Heart left ventricle (tissue), 16 donors: Measurements from ENCODE around the gene MKRN2. TPM values are rescaled to one million over a fixed set of nuclear protein-coding genes. Genes with fewer than 3 reads are reported as not detected.

ENCODE experiments used
- ATAC-seq, 4 donors: fragments of 200-7000 bp; cut with Tn5 transposase; one replicate each; pipeline ENCODE4 v1.9.1; 2020 to 2022; ENCODE audit warnings: moderate library complexity in 4 of 4, mild to moderate bottlenecking in 3 of 4, moderate number of reproducible peaks in 1 of 4
- DNase-seq, 5 donors: peaks; one replicate each; pipeline ENCODE4 v3.0.0-alpha.2; 2020
- H3K27ac ChIP-seq, 12 donors: fragments of 200-600 bp; sonication (generic) in 4 of 12; one replicate each; pipeline versions ENCODE4 v1.5.0 to v1.8.0; 2016 to 2022; ENCODE audit warnings: mild to moderate bottlenecking in 2 of 12
- H3K27me3 ChIP-seq, 9 donors: fragments of 200-600 bp; sonication (generic) in 2 of 9; one replicate each; pipeline versions ENCODE4 v1.5.1 to v1.8.0; 2016 to 2022; ENCODE audit warnings: mild to moderate bottlenecking in 3 of 9
- H3K36me3 ChIP-seq, 9 donors: fragments of 200-600 bp; sonication (generic) in 2 of 9; one replicate each; pipeline versions ENCODE4 v1.5.0 to v1.8.0; 2018 to 2022; ENCODE audit warnings: mild to moderate bottlenecking in 2 of 9
- H3K4me1 ChIP-seq, 12 donors: fragments of 200-600 bp; sonication (generic) in 4 of 12; one replicate each; pipeline versions ENCODE4 v1.5.0 to v1.8.0; 2016 to 2022; ENCODE audit warnings: mild to moderate bottlenecking in 3 of 12
- H3K4me3 ChIP-seq, 12 donors: fragments of 200-600 bp; sonication (generic) in 4 of 12; one replicate each; pipeline versions ENCODE4 v1.5.0 to v1.8.0; 2017 to 2022; ENCODE audit warnings: mild to moderate bottlenecking in 9 of 12, moderate library complexity in 4 of 12
- H3K9me3 ChIP-seq, 12 donors: fragments of 200-600 bp; sonication (generic) in 4 of 12; one replicate each; pipeline versions ENCODE4 v1.5.0 to v1.8.0; 2016 to 2022; ENCODE audit warnings: mild to moderate bottlenecking in 1 of 12
- CTCF ChIP-seq, 12 donors: fragments of 200-600 bp; sonication (generic) in 4 of 12; IDR thresholded peaks; one replicate each; pipeline versions ENCODE4 v1.5.0 to v1.8.0; 2018 to 2022; ENCODE audit warnings: antibody characterized with exemption in 12 of 12, mild to moderate bottlenecking in 5 of 12
- POLR2A ChIP-seq, 2 donors: fragments of 450-650 bp; IDR thresholded peaks; one replicate each; pipeline ENCODE4 v1.6.1; 2017; ENCODE audit warnings: antibody characterized with exemption in 2 of 2, mild to moderate bottlenecking in 2 of 2, moderate library complexity in 2 of 2
- WGBS, 4 donors: extraction: QIAGEN DNeasy Blood & Tissue Kit in 2 of 4; methylation state at CpG; one replicate each; pipeline versions ENCODE4 v1.1.5 to v1.1.7; 2013 to 2018; 5-methylcytosine and 5-hydroxymethylcytosine counted together
- intact Hi-C, 10 donors: fragments of 100-400 bp; cut with DNase I; formaldehyde crosslinking; loops; one replicate each; pipeline versions ENCODE4 v1.11.1 to v1.14.2; 2022
- long read RNA-seq, 3 donors: library from polyadenylated mRNA; unstranded; transcript quantifications; one replicate each; pipeline ENCODE4 v2.0.0, GENCODE V29; 2020 to 2021
- polyA plus RNA-seq, 2 donors: library from polyadenylated mRNA; stranded (reverse); fragments of 200-250 nt; gene quantifications; one replicate each; pipeline ENCODE4 v1.2.3, GENCODE V29; 2013
- total RNA-seq, 9 donors: library from RNA; depleted of rRNA in 2 of 9; stranded (reverse); fragments of >200 nt in 2 of 9; fragmentation: NEBNext Ultra II Directional in 3 of 9; extraction: Animal tissue kit (Norgen Biotek cat#: 25700) in 3 of 9; gene quantifications; one replicate each; pipeline versions ENCODE4 v1.1.0 to v1.2.4, GENCODE V29; 2016 to 2023
- donor health status: ischemic (EF 13 %, LVEDD 7.1; RV severe dilation, severe dysfunction).
- donor health status: healthy with polysubstance abuse.
- donor health status: DM: no; HTN: yes; CAD: no.
- donor health status: DM: no; HTN: no; CAD: no.
- donor health status: ischemic (EF 25% LVEDD 6.9; RV normal size, moderate dysfunction).
- donor health status: ischemic (EF 25% LVEDD 5.7; RV mildly dilated, moderate dysfunction).
- donor health status: healthy.
- donor health status: DM: yes; HTN: yes; CAD: no.
- donor health status: ischemic (EF 35%, LVEDD 5.7; RV mildly dilated, moderate dysfunction).
- donor health status: nonischemic (EF 11% LVEDD 7.7; RV severe dilation, severe dysfunction).
- donor health status: DM: yes; HTN: yes; CAD: no.
- donor health status: PGD.
- donor health status: ischemic (EF 29% LVEDD 5.4; RV normal size, mild dysfunction).
- donor health status: nonischemic (EF 23%, LVEDD 6.1; RV moderate dilation, normal function).

MKRN2 gene, protein sequence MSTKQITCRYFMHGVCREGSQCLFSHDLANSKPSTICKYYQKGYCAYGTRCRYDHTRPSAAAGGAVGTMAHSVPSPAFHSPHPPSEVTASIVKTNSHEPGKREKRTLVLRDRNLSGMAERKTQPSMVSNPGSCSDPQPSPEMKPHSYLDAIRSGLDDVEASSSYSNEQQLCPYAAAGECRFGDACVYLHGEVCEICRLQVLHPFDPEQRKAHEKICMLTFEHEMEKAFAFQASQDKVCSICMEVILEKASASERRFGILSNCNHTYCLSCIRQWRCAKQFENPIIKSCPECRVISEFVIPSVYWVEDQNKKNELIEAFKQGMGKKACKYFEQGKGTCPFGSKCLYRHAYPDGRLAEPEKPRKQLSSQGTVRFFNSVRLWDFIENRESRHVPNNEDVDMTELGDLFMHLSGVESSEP
- total RNA-seq (10 to 100 TPM; 27.6 to 42.2 (median 32.9) TPM), polyA plus RNA-seq (10 to 100 TPM; 23.2 to 33.9 TPM)
- long read RNA-seq, donor 1, transcript MKRN2-201 (8 exons, 2,848 nt) = major isoform, 79 of 101 reads
- long read RNA-seq, donor 1, partial matches to known transcripts = 13 of 101 reads
- long read RNA-seq, donor 1, other reads (novel, unspliced or antisense) = 8 of 101 reads
- long read RNA-seq, donor 2, transcript MKRN2-201 (8 exons, 2,848 nt) = major isoform, 248 of 304 reads
- long read RNA-seq, donor 2, transcript MKRN2-202 (7 exons, 1,436 nt) = minor isoform, 8 of 304 reads
- long read RNA-seq, donor 2, partial matches to known transcripts = 26 of 304 reads
- long read RNA-seq, donor 2, other reads (novel, unspliced or antisense) = 22 of 304 reads
- long read RNA-seq, donor 3, transcript MKRN2-201 (8 exons, 2,848 nt) = major isoform, 48 of 62 reads
- long read RNA-seq, donor 3, partial matches to known transcripts = 2 of 62 reads
- long read RNA-seq, donor 3, other reads (novel, unspliced or antisense) = 8 of 62 reads

DNA sequence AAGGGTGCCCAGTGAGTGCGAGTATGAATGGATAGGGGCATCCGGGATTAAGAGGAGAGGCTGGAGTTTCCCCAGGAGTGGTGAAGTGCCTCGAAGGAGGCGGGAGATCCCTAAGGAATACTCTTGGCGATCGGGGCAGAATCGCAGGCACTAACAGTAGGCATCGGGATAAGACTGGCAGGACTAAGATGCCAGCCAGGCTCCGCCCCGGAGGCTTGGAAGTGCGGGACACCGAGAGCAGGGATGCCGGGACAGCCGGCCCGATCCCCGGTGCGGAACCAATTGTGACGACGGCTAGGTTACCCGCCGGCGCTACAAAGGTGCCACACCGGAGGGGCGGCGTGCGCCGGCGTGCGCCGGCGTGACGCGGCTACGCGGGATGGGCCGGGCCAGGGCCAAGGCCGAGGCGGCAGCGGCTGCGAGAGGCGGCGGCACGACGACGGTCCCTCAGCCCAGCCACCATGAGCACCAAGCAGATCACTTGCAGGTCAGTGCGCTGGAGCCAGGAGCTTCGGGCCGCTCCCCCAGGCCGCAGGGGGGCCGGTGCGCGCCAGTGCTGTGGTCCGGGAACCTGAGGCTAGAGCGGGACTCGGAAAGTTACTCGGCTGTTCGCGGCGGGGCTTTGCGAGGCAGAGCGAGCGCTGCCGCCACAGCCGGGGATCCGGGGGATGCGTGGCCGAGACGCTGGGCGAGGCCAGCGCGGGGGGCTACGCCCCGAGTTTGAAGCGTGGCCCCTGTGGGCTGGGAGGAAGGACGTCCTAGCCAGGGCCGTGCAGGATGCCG lies at the start of gene MKRN2:
Gene MKRN2, plus strand, starts transcription at position 398 of the 783 bp plus-strand sequence. Its CDS starts 64 bp downstream, at position 462.
- intact Hi-C loops = loop anchor here in 6 of 10 donors (2.0 to 10.0 kb wide), 4 partner anchors 105 to 108 kb away; partner anchors contain the start of gene RAF1 (in 5 of the 6)
- WGBS, 4 donors = 0 to 1% (median 1%) methylated on average over 25 to 77 of the region's 77 CpGs

DNA sequence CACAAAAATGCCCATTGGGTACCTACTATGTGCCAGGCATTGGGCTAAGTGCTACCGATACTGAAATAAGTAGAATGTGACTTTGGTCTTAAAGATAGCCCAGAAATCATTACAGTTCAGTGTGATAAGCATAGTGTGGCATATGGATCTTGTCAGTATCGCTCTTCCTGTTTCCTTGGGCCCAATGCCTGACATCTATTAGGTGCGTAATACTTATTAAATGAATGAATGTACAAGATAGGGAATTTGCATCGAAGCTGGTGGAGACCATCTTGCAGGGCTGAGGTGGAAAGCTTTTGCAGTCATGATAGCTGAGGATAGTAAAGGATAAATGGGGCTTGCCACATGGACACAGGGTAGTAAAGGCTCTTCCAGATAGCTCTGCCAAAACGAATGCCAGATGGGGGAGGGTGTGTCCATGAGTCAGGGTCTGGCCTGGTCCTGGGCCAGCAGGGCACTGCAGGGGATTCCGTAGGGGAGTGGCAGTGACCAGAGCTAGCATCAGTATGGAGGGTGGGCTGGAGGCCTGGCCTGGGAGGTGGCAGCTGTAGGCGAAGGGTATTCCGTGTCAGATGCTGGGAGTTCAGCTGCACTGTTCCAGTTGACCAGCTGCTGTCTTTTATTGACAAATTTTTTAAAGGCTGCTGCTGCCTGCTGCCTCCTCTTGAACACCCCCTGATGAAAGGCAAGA lies 49.2 kb upstream of the MKRN2 start:
- no peaks in the 10 kb centered on the region for H3K27me3 ChIP-seq
- no peak overlapping the region for H3K4me3 ChIP-seq
- 79 to 83% (median 80%) methylated on average over 8 of the region's 8 CpGs for WGBS, 4 donors
- peaks cover 0 to 5% (median 0%) of the 10 kb centered on the region in 12 donors for H3K4me1 ChIP-seq
- peak overlapping the region in 3 of 12 donors; percentile 25 to 61 (median 43) for H3K27ac ChIP-seq
- H3K9me3 ChIP-seq = no peaks in the 10 kb centered on the region
- ATAC-seq (peak in 3 of 4 donors; percentile 50 to 59 (median 56)), DNase-seq (peak in 1 of 5 donors; percentile 39)
- peaks cover 0 to 63% (median 39%) of the 10 kb centered on the region in 9 donors for H3K36me3 ChIP-seq
- TF ChIP-seq CTCF (IDR thresholded peaks at IDR 0.05) (no peak), POLR2A (IDR thresholded peaks at IDR 0.05) (no peak)
- intact Hi-C loops = no loop called here

More for the DNA sequence above, at the start of gene MKRN2:
- Histone ChIP-seq H3K27ac (peak within 1 kb of the TSS; percentile 91 to 99 (median 96)), H3K4me3 (peak within 1 kb of the TSS; percentile 66 to 96 (median 88)), H3K4me1 (peaks cover 0 to 61% (median 46%) of the 10 kb centered on the region in 12 donors), H3K27me3 (peaks cover 0 to 17% (median 0%) of the 10 kb centered on the region in 9 donors), H3K36me3 (no peaks in the 10 kb centered on the region), H3K9me3 (no peaks in the 10 kb centered on the region)
- peak in 2 of 12 donors; percentile 5 to 9 for TF ChIP-seq CTCF (IDR thresholded peaks at IDR 0.05)
- peak; percentile 87 to 98 for TF ChIP-seq POLR2A (IDR thresholded peaks at IDR 0.05)
- peak; percentile 88 to 95 (median 89) for DNase-seq
- ATAC-seq = peak; percentile 74 to 98 (median 94)

- Histone ChIP-seq H3K4me1 (peaks cover 0 to 7% (median 0%) of the 10 kb centered on the region in 12 donors), H3K27ac (peak overlapping the region in 3 of 12 donors; percentile 25 to 61 (median 43)), H3K4me3 (no peak overlapping the region), H3K27me3 (no peaks in the 10 kb centered on the region), H3K9me3 (no peaks in the 10 kb centered on the region), H3K36me3 (peaks cover 0 to 57% (median 34%) of the 10 kb centered on the region in 9 donors)
- ATAC-seq = peak; percentile 29 to 90 (median 68)
- DNase-seq = peak in 1 of 5 donors; percentile 39
- intact Hi-C loops = no loop called here
- 72 to 79% (median 74%) methylated on average over 5 of the region's 5 CpGs for WGBS, 4 donors
- TF ChIP-seq CTCF (IDR thresholded peaks at IDR 0.05) = no peak
- no peak for TF ChIP-seq POLR2A (IDR thresholded peaks at IDR 0.05)
Observed at GRCh38 chr3:12508291-12508700, 48.6 kb upstream of the MKRN2 start.
